IMR-90 (cell line): ENCODE data around the gene TBC1D22A. TPM values are rescaled to one million over a fixed set of nuclear protein-coding genes. Genes with fewer than 3 reads are reported as not detected.

Experiments used
- ATAC-seq: fragments of 200-7000 bp; cut with Tn5 transposase; 2 replicates; pipeline ENCODE4 v1.9.1; 2020; ENCODE audit warnings: low read depth, mild to moderate bottlenecking, moderate library complexity
- BruUV-seq: library from RNA; stranded (reverse); fragments of 400-500 nt; replicated peaks from 2 replicates; lab custom pipeline; 2021; lab: Mats Ljungman, UMichigan
- CTCF ChIA-PET: fragments of 300-600 bp; formaldehyde crosslinking; extraction: SDS; loops from one replicate; lab custom pipeline; 2021; ENCODE audit warnings: antibody characterized with exemption; lab: Yijun Ruan, JAX
- POLR2A ChIA-PET: fragments of 300-600 bp; sonication (Branson Sonifier 250); formaldehyde crosslinking; loops from one replicate; lab custom pipeline; 2022; ENCODE audit warnings: antibody characterized with exemption; ENCODE audit not compliant: unreplicated experiment; lab: Charles Lee
- DNase-seq: peaks from one replicate; pipeline ENCODE4 v3.0.0; 2013
- H2AFZ ChIP-seq: replicated peaks from 2 replicates; pipeline ENCODE3; 2013; ENCODE audit warnings: low read length, mild to moderate bottlenecking; ENCODE audit not compliant: poor library complexity
- H2AK5ac ChIP-seq: 2 replicates; pipeline ENCODE4 v1.6.1; 2013; ENCODE audit warnings: low read depth, low read length, inconsistent platforms
- H2AK9ac ChIP-seq: replicated peaks from 2 replicates; pipeline ENCODE3; 2013; ENCODE audit warnings: mild to moderate bottlenecking, low read depth, low read length, moderate library complexity; ENCODE audit not compliant: poor library complexity
- H2BK120ac ChIP-seq: 2 replicates; pipeline ENCODE4 v1.6.1; 2013; ENCODE audit warnings: low read depth, low read length, inconsistent platforms
- H2BK15ac ChIP-seq: 3 replicates; pipeline ENCODE4 v1.6.1; 2013; ENCODE audit warnings: low read depth, low read length, inconsistent platforms
- H2BK20ac ChIP-seq: 2 replicates; pipeline ENCODE4 v1.6.1; 2013; ENCODE audit warnings: low read depth, mild to moderate bottlenecking, inconsistent platforms, low read length, moderate library complexity
- H2BK5ac ChIP-seq: 2 replicates; pipeline ENCODE4 v1.6.1; 2013; ENCODE audit warnings: mild to moderate bottlenecking, low read depth, low read length, inconsistent platforms; ENCODE audit not compliant: poor library complexity, severe bottlenecking
- H3K14ac ChIP-seq: replicated peaks from 2 replicates; pipeline ENCODE4 v1.6.1; 2013; ENCODE audit warnings: low read depth, low read length, inconsistent platforms
- H3K18ac ChIP-seq: 2 replicates; pipeline ENCODE4 v1.6.1; 2013; ENCODE audit warnings: low read depth, low read length, control low read depth
- H3K23ac ChIP-seq: 2 replicates; pipeline ENCODE4 v1.6.1; 2013; ENCODE audit warnings: low read depth, low read length, inconsistent platforms
- H3K27ac ChIP-seq: 2 replicates; pipeline ENCODE4 v1.5.1; 2013; ENCODE audit warnings: mild to moderate bottlenecking, control low read depth, low read length; ENCODE audit not compliant: insufficient read depth
- H3K27me3 ChIP-seq: 2 replicates; pipeline ENCODE4 v1.6.1; 2013; ENCODE audit warnings: low read length; ENCODE audit not compliant: control insufficient read depth, insufficient read depth
- H3K36me3 ChIP-seq: 2 replicates; pipeline ENCODE4 v1.6.1; 2013; ENCODE audit warnings: low read length, mixed read lengths; ENCODE audit not compliant: control insufficient read depth, insufficient read depth
- H3K4ac ChIP-seq: 2 replicates; pipeline ENCODE4 v1.6.1; 2013; ENCODE audit warnings: low read depth, low read length, inconsistent platforms
- H3K4me1 ChIP-seq: 2 replicates; pipeline ENCODE4 v1.6.1; 2013; ENCODE audit warnings: low read length, mixed read lengths; ENCODE audit not compliant: control insufficient read depth, insufficient read depth
- H3K4me2 ChIP-seq: 2 replicates; pipeline ENCODE4 v1.6.1; 2013; ENCODE audit warnings: low read depth, mild to moderate bottlenecking, control low read depth, low read length, moderate library complexity
- H3K4me3 ChIP-seq: 2 replicates; pipeline ENCODE4 v1.5.1; 2013; ENCODE audit warnings: low read depth, mild to moderate bottlenecking, control low read depth, low read length, moderate library complexity; ENCODE audit not compliant: insufficient read depth
- H3K56ac ChIP-seq: 2 replicates; pipeline ENCODE4 v1.6.1; 2013; ENCODE audit warnings: low read length, inconsistent platforms; ENCODE audit not compliant: insufficient read depth; ENCODE audit errors: extremely low read depth
- H3K79me1 ChIP-seq, 2 experiments: 2 replicates each; pipeline ENCODE4 v1.6.1; 2013; ENCODE audit warnings: low read length in 2 of 2, inconsistent platforms in 1 of 2, low read depth in 1 of 2
- H3K9ac ChIP-seq: 2 replicates; pipeline ENCODE4 v1.6.1; 2013; ENCODE audit warnings: low read depth, low read length, control low read depth
- H3K9me1 ChIP-seq: 2 replicates; pipeline ENCODE4 v1.6.1; 2013; ENCODE audit warnings: low read length, inconsistent platforms; ENCODE audit not compliant: insufficient read depth
- H3K9me3 ChIP-seq: 2 replicates; pipeline ENCODE4 v1.6.1; 2013; ENCODE audit warnings: low read length; ENCODE audit not compliant: control insufficient read depth, insufficient read depth
- H4K20me1 ChIP-seq: 2 replicates; pipeline ENCODE4 v1.6.1; 2013; ENCODE audit warnings: low read length, inconsistent platforms; ENCODE audit not compliant: insufficient read depth
- H4K5ac ChIP-seq: 2 replicates; pipeline ENCODE4 v1.6.1; 2013; ENCODE audit warnings: mild to moderate bottlenecking, low read depth, low read length, control low read depth
- H4K8ac ChIP-seq, 2 experiments: 2 replicates each; pipeline ENCODE4 v1.6.1; 2013; ENCODE audit warnings: low read depth in 2 of 2, low read length in 2 of 2, control low read depth in 1 of 2, inconsistent platforms in 1 of 2
- H4K91ac ChIP-seq: 2 replicates; pipeline ENCODE4 v1.6.1; 2013; ENCODE audit warnings: low read depth, low read length, inconsistent platforms; ENCODE audit not compliant: insufficient read depth
- BHLHE40 ChIP-seq: fragments of 150-350 bp; IDR thresholded peaks from 2 replicates; pipeline ENCODE4 v1.6.1; 2016; ENCODE audit warnings: mild to moderate bottlenecking, low read depth, low read length
- CEBPB ChIP-seq: IDR thresholded peaks from 2 replicates; pipeline ENCODE4 v1.6.1; 2012; ENCODE audit warnings: low read depth, low read length, improper control_type of control experiment
- CHD1 ChIP-seq: IDR thresholded peaks from 2 replicates; pipeline ENCODE4 v1.6.1; 2012; ENCODE audit warnings: low read depth, low read length, improper control_type of control experiment
- ELK1 ChIP-seq: fragments of 150-350 bp; IDR thresholded peaks from 2 replicates; pipeline ENCODE4 v1.6.1; 2016; ENCODE audit warnings: low read depth, mild to moderate bottlenecking, low read length, moderate library complexity, borderline replicate concordance
- FOS ChIP-seq: fragments of 150-350 bp; IDR thresholded peaks from 2 replicates; pipeline ENCODE4 v1.6.1; 2016; ENCODE audit warnings: low read depth, low read length
- MAFK ChIP-seq: IDR thresholded peaks from 2 replicates; pipeline ENCODE4 v1.6.1; 2012; ENCODE audit warnings: low read depth, low read length, improper control_type of control experiment
- MXI1 ChIP-seq: IDR thresholded peaks from 2 replicates; pipeline ENCODE4 v1.6.1; 2012; ENCODE audit warnings: low read depth, mild to moderate bottlenecking, low read length, moderate library complexity, borderline replicate concordance
- NFE2L2 ChIP-seq: fragments of 150-350 bp; IDR thresholded peaks from 2 replicates; pipeline ENCODE4 v1.6.1; 2016; ENCODE audit warnings: low read depth, mild to moderate bottlenecking, low read length
- POLR2A ChIP-seq: IDR thresholded peaks from 2 replicates; pipeline ENCODE4 v1.6.1; 2012; ENCODE audit warnings: mild to moderate bottlenecking, low read depth, low read length
- RAD21 ChIP-seq: IDR thresholded peaks from 2 replicates; pipeline ENCODE4 v1.6.1; 2012; ENCODE audit warnings: low read length, improper control_type of control experiment
- RCOR1 ChIP-seq: IDR thresholded peaks from 2 replicates; pipeline ENCODE4 v1.6.1; 2012; ENCODE audit warnings: mild to moderate bottlenecking, low read length, improper control_type of control experiment; ENCODE audit not compliant: insufficient replicate concordance
- RFX5 ChIP-seq: IDR thresholded peaks from 2 replicates; pipeline ENCODE4 v1.8.0; 2012; ENCODE audit warnings: low read depth, mild to moderate bottlenecking, low read length, moderate library complexity
- SMC3 ChIP-seq: fragments of 150-350 bp; IDR thresholded peaks from 2 replicates; pipeline ENCODE4 v1.6.1; 2016; ENCODE audit warnings: low read depth, mild to moderate bottlenecking, antibody characterized with exemption, low read length, moderate library complexity
- WGBS, 2 experiments: methylation state at CpG; one replicate each; pipeline versions ENCODE4 v1.1.5 to v1.1.7; 2013; ENCODE audit warnings: missing lambda C conversion rate in 2 of 2; ENCODE audit not compliant: insufficient read length in 1 of 2; ENCODE audit errors: extremely low coverage in 2 of 2; 5-methylcytosine and 5-hydroxymethylcytosine counted together
- dilution Hi-C: fragments of 300-500 bp; cut with HindIII; formaldehyde crosslinking; loops from one replicate; pipeline ENCODE4 v1.14.3; 2018; ENCODE audit warnings: low sequenced_read_pairs; ENCODE audit not compliant: unreplicated experiment
- in situ Hi-C: fragments of 300-500 bp; cut with MboI; formaldehyde crosslinking; loops from 3 replicates; pipeline ENCODE4 v1.14.3; 2019; ENCODE audit warnings: low sequenced_read_pairs, inconsistent platforms, mixed read lengths
- intact Hi-C: fragments of 100-400 bp; cut with micrococcal nuclease; formaldehyde crosslinking; loops from 2 replicates; pipeline ENCODE4 v1.10.0; 2022
- polyA plus RNA-seq, 3 experiments: library from polyadenylated mRNA; depleted of rRNA; stranded (reverse); fragments of >200 nt; gene quantifications; 2 replicates each; pipeline ENCODE4 v1.2.3, GENCODE V29; 2012; ENCODE audit warnings: low replicate concordance in 1 of 3
- total RNA-seq: library from RNA; depleted of rRNA; stranded (reverse); fragments of >200 nt; gene quantifications from 2 replicates; pipeline ENCODE4 v1.2.3, GENCODE V29; 2012
- TF ChIP-seq, protein P1 (sequence below): fragments of 150-350 bp; IDR thresholded peaks from 2 replicates; pipeline ENCODE4 v1.6.1; 2017; ENCODE audit warnings: mild to moderate bottlenecking, antibody characterized with exemption, low read length, low read depth
- TF ChIP-seq, protein P2 (sequence below): conservative IDR thresholded peaks from 2 replicates; pipeline ENCODE4 v1.5.1; 2012; ENCODE audit warnings: mild to moderate bottlenecking, low read depth, low read length, improper control_type of control experiment

Gene TBC1D22A
- total and polyA plus RNA-seq, 2 of the 4 experiments (the other 2 are of a cell fraction), result 9.0 to 16.7 TPM

DNA sequence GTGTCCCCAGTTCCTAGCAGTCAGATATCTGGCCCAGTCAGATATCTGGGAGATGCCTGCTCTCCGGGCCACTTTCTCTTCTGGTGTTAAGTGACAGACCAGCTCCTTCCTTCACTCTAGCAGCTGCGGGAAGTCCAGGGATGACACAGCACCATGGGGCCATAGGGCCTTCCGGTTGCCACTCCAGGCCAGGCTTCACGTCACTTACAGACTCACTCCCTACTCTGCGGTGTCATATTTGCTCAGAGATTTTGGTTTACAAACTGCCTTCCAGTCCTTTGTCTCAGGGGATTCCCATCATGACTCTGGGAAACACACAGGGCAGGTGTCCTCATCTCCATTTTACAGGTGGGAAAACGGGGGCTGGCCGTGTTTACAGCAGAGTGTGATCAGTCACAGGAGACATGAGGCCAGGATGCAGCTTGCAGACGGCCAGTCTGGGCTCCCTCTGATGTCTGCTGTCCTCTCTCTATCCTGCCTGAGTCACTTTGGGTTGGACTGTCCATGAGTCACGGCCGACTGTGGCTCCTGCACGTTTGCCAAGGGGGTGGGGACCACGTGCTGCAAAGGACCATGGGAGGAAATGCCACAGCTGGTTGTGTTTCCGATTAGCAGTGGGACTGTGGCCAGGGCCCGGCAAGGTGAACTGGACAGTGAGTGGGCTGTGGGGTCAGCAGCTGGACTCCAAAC is 8.2 kb upstream of the TBC1D22A start:
- H4K20me1 ChIP-seq, result no peaks in the 10 kb centered on the region
- peak overlapping the region; percentile 76 for H3K18ac ChIP-seq
- 4% methylated on average over 4 of the region's 14 CpGs; no CpG with 5 or more reads in 1 of the 2 experiments for WGBS, 2 experiments
- H2AK9ac ChIP-seq, result peak overlapping the region; percentile 98
- CTCF ChIA-PET, result no interaction called here
- dilution Hi-C loops, result no loop called here
- H3K9ac ChIP-seq, result peak overlapping the region; percentile 39
- peak overlapping the region; percentile 81 for H3K56ac ChIP-seq
- peak overlapping the region; percentile 100 for H4K91ac ChIP-seq
- no peaks in the 10 kb centered on the region for H3K36me3 ChIP-seq
- peak overlapping the region; percentile 90 for H3K27ac ChIP-seq
- H3K4me1 ChIP-seq, result peaks cover 30% of the 10 kb centered on the region
- peak overlapping the region; percentile 93 for H2BK20ac ChIP-seq
- H3K27me3 ChIP-seq, result no peaks in the 10 kb centered on the region
- peak overlapping the region; percentile 94 for H3K4ac ChIP-seq
- ATAC-seq (peak; percentile 88), DNase-seq (peak; percentile 99)
- H2AK5ac ChIP-seq, result peak overlapping the region; percentile 100
- peak overlapping the region; percentile 73 for H3K14ac ChIP-seq
- H4K8ac ChIP-seq, result peak overlapping the region; percentile 96 to 99
- H3K4me2 ChIP-seq, result peak overlapping the region; percentile 66
- POLR2A ChIA-PET, result interaction anchor here (2.0 kb wide), 1 partner anchor 8 kb away, joined by 9 read pairs; the partner anchor contains the start of gene TBC1D22A
- in situ Hi-C loops, result no loop called here
- H2BK120ac ChIP-seq, result peak overlapping the region; percentile 93
- peak overlapping the region; percentile 93 for H2BK5ac ChIP-seq
- no TSS peak for BruUV-seq
- peaks cover 0 to 11% of the 10 kb centered on the region in 2 experiments; a peak in 1 of 4 replicates for H3K79me1 ChIP-seq
- H3K4me3 ChIP-seq, result no peak overlapping the region; the same call in 1 of the 2 replicates
- H2BK15ac ChIP-seq, result peak overlapping the region; percentile 96
- peaks cover 32% of the 10 kb centered on the region for H3K9me1 ChIP-seq
- peak overlapping the region; percentile 91 for H3K23ac ChIP-seq
- H3K9me3 ChIP-seq, result no peaks in the 10 kb centered on the region
- H4K5ac ChIP-seq, result peak overlapping the region; percentile 77
- intact Hi-C loops, result loop anchor here (2.0 kb wide), 1 partner anchor 61 kb away; no protein-coding TSS in a partner anchor
- peak overlapping the region; percentile 85 for H2AFZ ChIP-seq
- TF ChIP-seq RAD21 (no peak), RFX5 (no peak), NFE2L2 (peak; percentile 77), BHLHE40 (peak; percentile 97), MAFK (peak; percentile 40), RCOR1 (peak; percentile 63), FOS (peak; percentile 99), MXI1 (peak; percentile 89), POLR2A (peak; percentile 80), CHD1 (no peak), ELK1 (no peak), SMC3 (peak; percentile 19; the same call in 1 of the 2 replicates), CEBPB (no peak)
- TF ChIP-seq, protein P1, sequence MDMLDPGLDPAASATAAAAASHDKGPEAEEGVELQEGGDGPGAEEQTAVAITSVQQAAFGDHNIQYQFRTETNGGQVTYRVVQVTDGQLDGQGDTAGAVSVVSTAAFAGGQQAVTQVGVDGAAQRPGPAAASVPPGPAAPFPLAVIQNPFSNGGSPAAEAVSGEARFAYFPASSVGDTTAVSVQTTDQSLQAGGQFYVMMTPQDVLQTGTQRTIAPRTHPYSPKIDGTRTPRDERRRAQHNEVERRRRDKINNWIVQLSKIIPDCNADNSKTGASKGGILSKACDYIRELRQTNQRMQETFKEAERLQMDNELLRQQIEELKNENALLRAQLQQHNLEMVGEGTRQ, result peak; percentile 97
- TF ChIP-seq, protein P2, sequence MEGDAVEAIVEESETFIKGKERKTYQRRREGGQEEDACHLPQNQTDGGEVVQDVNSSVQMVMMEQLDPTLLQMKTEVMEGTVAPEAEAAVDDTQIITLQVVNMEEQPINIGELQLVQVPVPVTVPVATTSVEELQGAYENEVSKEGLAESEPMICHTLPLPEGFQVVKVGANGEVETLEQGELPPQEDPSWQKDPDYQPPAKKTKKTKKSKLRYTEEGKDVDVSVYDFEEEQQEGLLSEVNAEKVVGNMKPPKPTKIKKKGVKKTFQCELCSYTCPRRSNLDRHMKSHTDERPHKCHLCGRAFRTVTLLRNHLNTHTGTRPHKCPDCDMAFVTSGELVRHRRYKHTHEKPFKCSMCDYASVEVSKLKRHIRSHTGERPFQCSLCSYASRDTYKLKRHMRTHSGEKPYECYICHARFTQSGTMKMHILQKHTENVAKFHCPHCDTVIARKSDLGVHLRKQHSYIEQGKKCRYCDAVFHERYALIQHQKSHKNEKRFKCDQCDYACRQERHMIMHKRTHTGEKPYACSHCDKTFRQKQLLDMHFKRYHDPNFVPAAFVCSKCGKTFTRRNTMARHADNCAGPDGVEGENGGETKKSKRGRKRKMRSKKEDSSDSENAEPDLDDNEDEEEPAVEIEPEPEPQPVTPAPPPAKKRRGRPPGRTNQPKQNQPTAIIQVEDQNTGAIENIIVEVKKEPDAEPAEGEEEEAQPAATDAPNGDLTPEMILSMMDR, result no peak
